K562 (cell line): ENCODE results near the gene NCKAP1. TPM values are rescaled to one million over a fixed set of nuclear protein-coding genes. Genes with fewer than 3 reads are reported as not detected.

ENCODE experiments used
- ATAC-seq: fragments of 200-7000 bp; cut with Tn5 transposase; 3 replicates; pipeline ENCODE4 v1.9.1; 2020; ENCODE audit warnings: moderate library complexity
- BruUV-seq: library from RNA; stranded (reverse); fragments of 400-500 nt; replicated peaks from 2 replicates; lab custom pipeline; 2021; lab: Mats Ljungman, UMichigan
- CTCF ChIA-PET: fragments of 300-600 bp; formaldehyde crosslinking; extraction: SDS; loops from one replicate; lab custom pipeline; 2021; ENCODE audit warnings: low intra/inter-chr PET ratio; lab: Yijun Ruan, JAX
- POLR2A ChIA-PET: fragments of 300-600, 350-650 bp; sonication (Branson Sonifier 250); formaldehyde crosslinking; extraction: SDS; loops from one replicate; lab custom pipeline; 2021; ENCODE audit warnings: antibody characterized with exemption, inconsistent platforms; lab: Yijun Ruan, JAX
- DNase-seq, 4 experiments: peaks; one replicate each; pipeline versions ENCODE4 v3.0.0 to v3.0.0-alpha.2; 2011 to 2018; ENCODE audit warnings: low spot score in 3 of 4, mixed read lengths in 3 of 4; ENCODE audit errors: extremely low read depth in 1 of 4
- FAIRE-seq: peaks from 2 replicates; lab custom pipeline; 2011; peaks lifted over from hg19 to GRCh38; lab: Jason Lieb, UNC
- H2AFZ ChIP-seq: 2 replicates; pipeline ENCODE4 v1.6.0; 2011; ENCODE audit warnings: low read depth, low read length, control low read depth, inconsistent platforms
- H3K27ac ChIP-seq: fragments of 200-600 bp; 3 replicates; pipeline ENCODE4 v1.8.0; 2011; ENCODE audit warnings: low read depth, mild to moderate bottlenecking, control low read depth, inconsistent platforms, low read length, moderate library complexity, mixed read lengths; ENCODE audit errors: extremely low read depth
- H3K27me3 ChIP-seq, 2 experiments: fragments of 300-600 bp in 1 of 2; 2 replicates in 1 of 2; 3 replicates in 1 of 2; pipeline versions ENCODE4 v1.6.0 to v1.8.0; 2011; ENCODE audit warnings: inconsistent platforms in 2 of 2, low read length in 2 of 2, mild to moderate bottlenecking in 1 of 2, mixed read lengths in 1 of 2, moderate library complexity in 1 of 2; ENCODE audit not compliant: control insufficient read depth in 2 of 2, insufficient read depth in 2 of 2
- H3K36me3 ChIP-seq: fragments of 300-600 bp; 3 replicates; pipeline ENCODE4 v1.8.0; 2011; ENCODE audit warnings: mild to moderate bottlenecking, low read length, inconsistent platforms; ENCODE audit not compliant: control insufficient read depth, insufficient read depth
- H3K4me1 ChIP-seq, 2 experiments: fragments of 200-600 bp in 1 of 2; replicated peaks in 1 of 2; 2 replicates in 1 of 2; 3 replicates in 1 of 2; pipeline versions ENCODE4 v1.5.1 to v1.8.0; 2011; ENCODE audit warnings: inconsistent platforms in 2 of 2, low read length in 2 of 2, mild to moderate bottlenecking in 1 of 2, mixed read lengths in 1 of 2, moderate library complexity in 1 of 2; ENCODE audit not compliant: control insufficient read depth in 2 of 2, insufficient read depth in 2 of 2
- H3K4me2 ChIP-seq: 2 replicates; pipeline ENCODE4 v1.6.1; 2011; ENCODE audit warnings: low read length, control low read depth, inconsistent platforms, mixed read lengths; ENCODE audit not compliant: insufficient read depth
- H3K4me3 ChIP-seq: fragments of 200-600 bp; sonication (generic), shearing (Covaris generic); 2 replicates; pipeline ENCODE4 v1.5.1; 2016; ENCODE audit warnings: control low read depth, inconsistent platforms
- H3K79me2 ChIP-seq: fragments of 200-600 bp; 3 replicates; pipeline ENCODE4 v1.8.0; 2011; ENCODE audit warnings: low read length, inconsistent platforms; ENCODE audit not compliant: control insufficient read depth, insufficient read depth
- H3K9ac ChIP-seq, 2 experiments: 2 replicates each; pipeline versions ENCODE4 v1.6.0 to v1.6.1; 2011; ENCODE audit warnings: low read depth in 2 of 2, low read length in 2 of 2, control low read depth in 1 of 2, inconsistent platforms in 1 of 2, mild to moderate bottlenecking in 1 of 2, mixed read lengths in 1 of 2; ENCODE audit not compliant: insufficient read depth in 1 of 2
- H3K9me1 ChIP-seq: one replicate; pipeline ENCODE4 v1.6.0; 2011; ENCODE audit warnings: inconsistent platforms, mild to moderate bottlenecking, low read length, moderate library complexity; ENCODE audit not compliant: control insufficient read depth, insufficient read depth
- H3K9me3 ChIP-seq: replicated peaks from 2 replicates; pipeline ENCODE4 v1.5.1; 2011; ENCODE audit warnings: low read depth, low read length, inconsistent platforms; ENCODE audit not compliant: control insufficient read depth, insufficient read depth
- H4K20me1 ChIP-seq: replicated peaks from 2 replicates; pipeline ENCODE4 v1.6.1; 2011; ENCODE audit warnings: low read length, inconsistent platforms, mixed read lengths; ENCODE audit not compliant: control insufficient read depth, insufficient read depth
- ETS1 ChIP-seq: conservative IDR thresholded peaks from 2 replicates; pipeline ENCODE4 v1.6.1; 2011; ENCODE audit warnings: low read depth, mild to moderate bottlenecking, low read length; ENCODE audit not compliant: control insufficient read depth
- HES1 ChIP-seq: fragments of 450-650 bp; IDR thresholded peaks from 2 replicates; pipeline ENCODE4 v1.6.1; 2016; ENCODE audit warnings: low read depth, mild to moderate bottlenecking, moderate library complexity
- HNRNPUL1 ChIP-seq: fragments of 200-400 bp; formaldehyde crosslinking; IDR thresholded peaks from 2 replicates; pipeline ENCODE4 v1.6.1; 2017; ENCODE audit warnings: low read length
- MTA3 ChIP-seq: fragments of 450-650 bp; formaldehyde crosslinking; IDR thresholded peaks from 2 replicates; pipeline ENCODE4 v1.6.1; 2017; ENCODE audit warnings: mild to moderate bottlenecking, borderline replicate concordance
- MYBL2 ChIP-seq, 2 experiments: fragments of 450-650 bp in 1 of 2; sonication (generic) in 1 of 2; formaldehyde crosslinking in 1 of 2; IDR thresholded peaks; 2 replicates each; pipeline versions ENCODE4 v1.6.1 to v1.8.1; 2017 to 2022; ENCODE audit warnings: borderline replicate concordance in 1 of 2, inconsistent platforms in 1 of 2, low read depth in 1 of 2, mild to moderate bottlenecking in 1 of 2, missing genetic modification reagents in 1 of 2, moderate library complexity in 1 of 2
- NFYB ChIP-seq: IDR thresholded peaks from 2 replicates; pipeline ENCODE4 v1.6.1; 2011; ENCODE audit warnings: mild to moderate bottlenecking, moderate library complexity; ENCODE audit not compliant: insufficient read length; ENCODE audit errors: extremely low read depth
- PHB ChIP-seq: fragments of 250-450 bp; sonication (Bioruptor Pico); IDR thresholded peaks from 2 replicates; pipeline ENCODE4 v1.5.0; 2021
- RERE ChIP-seq: sonication (generic); formaldehyde crosslinking; IDR thresholded peaks from 2 replicates; pipeline ENCODE4 v1.8.0; 2023; ENCODE audit warnings: missing genetic modification reagents, mild to moderate bottlenecking, borderline replicate concordance
- ZNF589 ChIP-seq: fragments of 200-800 bp; sonication (Bioruptor generic); IDR thresholded peaks from 2 replicates; pipeline ENCODE4 v1.6.1; 2016; ENCODE audit warnings: low read depth, missing genetic modification characterization, missing compliant biosample characterization
- WGBS: fragments of 100-300 bp; shearing (Covaris generic); methylation state at CpG from one replicate; pipeline ENCODE4 v1.1.6; 2016; ENCODE audit warnings: low coverage, mixed read lengths; ENCODE audit not compliant: insufficient coverage; ENCODE audit errors: missing lambda C conversion rate; 5-methylcytosine and 5-hydroxymethylcytosine counted together
- in situ Hi-C: fragments of 300-500 bp; cut with MboI; formaldehyde crosslinking; loops from 4 replicates; pipeline ENCODE4 v1.15.0; 2018; ENCODE audit warnings: inconsistent platforms, mixed read lengths
- intact Hi-C: fragments of 100-400 bp; cut with micrococcal nuclease; formaldehyde crosslinking; loops from 2 replicates; pipeline ENCODE4 v1.14.2; 2022
- polyA plus RNA-seq, 8 experiments: library from polyadenylated mRNA; depleted of rRNA in 4 of 8; stranded (reverse) in 5 of 8; unstranded in 3 of 8; fragments of >200 nt; fragmentation: Nextera tagmentation in 2 of 8; fragmentation: Illumina TruSeq in 1 of 8; extraction: Ambion mirVana in 2 of 8; extraction: Trizol in 1 of 8; gene quantifications; 2 replicates each; pipeline versions ENCODE4 v1.2.1 to v1.2.3, GENCODE V29; 2011 to 2014; ENCODE audit warnings: inconsistent platforms in 1 of 8, missing spikeins in 1 of 8
- total RNA-seq, 7 experiments: library from RNA; depleted of rRNA in 6 of 7; stranded (reverse); fragments of >200 nt in 6 of 7; fragmentation: Illumina TruSeq in 2 of 7; extraction: Trizol in 2 of 7; gene quantifications; 2 replicates each; pipeline versions ENCODE4 v1.2.1 to v1.2.3, GENCODE V29; 2011 to 2021; ENCODE audit warnings: low replicate concordance in 1 of 7

The NCKAP1 gene
- total and polyA plus RNA-seq, 9 of the 15 experiments (the other 6 are each of a cell fraction or from before 2014, with no cell fraction given) = 34.0 to 153 (median 88.7) TPM

GRCh38 chr2:182897137-182897536, 141.1 kb downstream of the NCKAP1 start:
- H3K36me3 ChIP-seq = no peaks in the 10 kb centered on the region
- H3K79me2 ChIP-seq = no peaks in the 10 kb centered on the region
- H3K9me3 ChIP-seq = no peaks in the 10 kb centered on the region; the same call in 1 of the 2 replicates
- 0% methylated on average over 1 of the region's 1 CpG for WGBS
- no peak overlapping the region for H3K9ac ChIP-seq
- no peak for FAIRE-seq
- no peaks in the 10 kb centered on the region for H4K20me1 ChIP-seq
- H3K27ac ChIP-seq = no peak overlapping the region
- H3K9me1 ChIP-seq = no peaks in the 10 kb centered on the region
- CTCF ChIA-PET = no interaction called here
- TF ChIP-seq ETS1 (no peak), RERE (no peak), HNRNPUL1 (no peak), MYBL2 (IDR thresholded peaks at IDR 0.05; ENCODE audit: low read depth) (no peak), MYBL2 (CRISPR knock-in tag; IDR thresholded peaks at IDR 0.05; ENCODE audit: borderline replicate concordance) (no peak), MTA3 (no peak), ZNF589 (CRISPR knock-in tag) (no peak), HES1 (no peak), PHB (CRISPR knock-in tag) (no peak), NFYB (no peak)
- no peak overlapping the region for H3K4me3 ChIP-seq
- intact Hi-C loops = no loop called here
- H2AFZ ChIP-seq = no peak overlapping the region
- no peaks in the 10 kb centered on the region for H3K4me1 ChIP-seq
- no TSS peak for BruUV-seq
- DNase-seq = no peak
- POLR2A ChIA-PET = no interaction called here
- H3K4me2 ChIP-seq = no peak overlapping the region
- peaks cover 0 to 9% of the 10 kb centered on the region in 2 experiments; a peak in 1 of 5 replicates for H3K27me3 ChIP-seq
- in situ Hi-C loops = no loop called here
- ATAC-seq = no peak
